K562 (cell line): ENCODE data around the gene NCOA3. TPM values are rescaled to one million over a fixed set of nuclear protein-coding genes. Genes with fewer than 3 reads are reported as not detected.

Experiments
- ATAC-seq: fragments of 200-7000 bp; cut with Tn5 transposase; 3 replicates; pipeline ENCODE4 v1.9.1; 2020; ENCODE audit warnings: moderate library complexity
- BruUV-seq: library from RNA; stranded (reverse); fragments of 400-500 nt; replicated peaks from 2 replicates; lab custom pipeline; 2021; lab: Mats Ljungman, UMichigan
- CTCF ChIA-PET: fragments of 300-600 bp; formaldehyde crosslinking; extraction: SDS; loops from one replicate; lab custom pipeline; 2021; ENCODE audit warnings: low intra/inter-chr PET ratio; lab: Yijun Ruan, JAX
- POLR2A ChIA-PET: fragments of 300-600, 350-650 bp; sonication (Branson Sonifier 250); formaldehyde crosslinking; extraction: SDS; loops from one replicate; lab custom pipeline; 2021; ENCODE audit warnings: antibody characterized with exemption, inconsistent platforms; lab: Yijun Ruan, JAX
- DNase-seq, 4 experiments: peaks; one replicate each; pipeline versions ENCODE4 v3.0.0 to v3.0.0-alpha.2; 2011 to 2018; ENCODE audit warnings: low spot score in 3 of 4, mixed read lengths in 3 of 4; ENCODE audit errors: extremely low read depth in 1 of 4
- FAIRE-seq: peaks from 2 replicates; lab custom pipeline; 2011; peaks lifted over from hg19 to GRCh38; lab: Jason Lieb, UNC
- H2AFZ ChIP-seq: 2 replicates; pipeline ENCODE4 v1.6.0; 2011; ENCODE audit warnings: low read depth, low read length, control low read depth, inconsistent platforms
- H3K27ac ChIP-seq: fragments of 200-600 bp; 3 replicates; pipeline ENCODE4 v1.8.0; 2011; ENCODE audit warnings: low read depth, mild to moderate bottlenecking, control low read depth, inconsistent platforms, low read length, moderate library complexity, mixed read lengths; ENCODE audit errors: extremely low read depth
- H3K27me3 ChIP-seq, 2 experiments: fragments of 300-600 bp in 1 of 2; 2 replicates in 1 of 2; 3 replicates in 1 of 2; pipeline versions ENCODE4 v1.6.0 to v1.8.0; 2011; ENCODE audit warnings: inconsistent platforms in 2 of 2, low read length in 2 of 2, mild to moderate bottlenecking in 1 of 2, mixed read lengths in 1 of 2, moderate library complexity in 1 of 2; ENCODE audit not compliant: control insufficient read depth in 2 of 2, insufficient read depth in 2 of 2
- H3K36me3 ChIP-seq: fragments of 300-600 bp; 3 replicates; pipeline ENCODE4 v1.8.0; 2011; ENCODE audit warnings: mild to moderate bottlenecking, low read length, inconsistent platforms; ENCODE audit not compliant: control insufficient read depth, insufficient read depth
- H3K4me1 ChIP-seq, 2 experiments: fragments of 200-600 bp in 1 of 2; replicated peaks in 1 of 2; 2 replicates in 1 of 2; 3 replicates in 1 of 2; pipeline versions ENCODE4 v1.5.1 to v1.8.0; 2011; ENCODE audit warnings: inconsistent platforms in 2 of 2, low read length in 2 of 2, mild to moderate bottlenecking in 1 of 2, mixed read lengths in 1 of 2, moderate library complexity in 1 of 2; ENCODE audit not compliant: control insufficient read depth in 2 of 2, insufficient read depth in 2 of 2
- H3K4me2 ChIP-seq: 2 replicates; pipeline ENCODE4 v1.6.1; 2011; ENCODE audit warnings: low read length, control low read depth, inconsistent platforms, mixed read lengths; ENCODE audit not compliant: insufficient read depth
- H3K4me3 ChIP-seq: fragments of 200-600 bp; sonication (generic), shearing (Covaris generic); 2 replicates; pipeline ENCODE4 v1.5.1; 2016; ENCODE audit warnings: control low read depth, inconsistent platforms
- H3K79me2 ChIP-seq: fragments of 200-600 bp; 3 replicates; pipeline ENCODE4 v1.8.0; 2011; ENCODE audit warnings: low read length, inconsistent platforms; ENCODE audit not compliant: control insufficient read depth, insufficient read depth
- H3K9ac ChIP-seq, 2 experiments: 2 replicates each; pipeline versions ENCODE4 v1.6.0 to v1.6.1; 2011; ENCODE audit warnings: low read depth in 2 of 2, low read length in 2 of 2, control low read depth in 1 of 2, inconsistent platforms in 1 of 2, mild to moderate bottlenecking in 1 of 2, mixed read lengths in 1 of 2; ENCODE audit not compliant: insufficient read depth in 1 of 2
- H3K9me1 ChIP-seq: one replicate; pipeline ENCODE4 v1.6.0; 2011; ENCODE audit warnings: inconsistent platforms, mild to moderate bottlenecking, low read length, moderate library complexity; ENCODE audit not compliant: control insufficient read depth, insufficient read depth
- H3K9me3 ChIP-seq: replicated peaks from 2 replicates; pipeline ENCODE4 v1.5.1; 2011; ENCODE audit warnings: low read depth, low read length, inconsistent platforms; ENCODE audit not compliant: control insufficient read depth, insufficient read depth
- H4K20me1 ChIP-seq: replicated peaks from 2 replicates; pipeline ENCODE4 v1.6.1; 2011; ENCODE audit warnings: low read length, inconsistent platforms, mixed read lengths; ENCODE audit not compliant: control insufficient read depth, insufficient read depth
- ILF3 ChIP-seq: fragments of 450-650 bp; IDR thresholded peaks from 2 replicates; pipeline ENCODE4 v1.6.1; 2018; ENCODE audit warnings: antibody characterized with exemption, mild to moderate bottlenecking, moderate library complexity, borderline replicate concordance
- KLF16 ChIP-seq: IDR thresholded peaks from 2 replicates; pipeline ENCODE4 v1.6.1; 2016; ENCODE audit warnings: antibody characterized with exemption
- WGBS: fragments of 100-300 bp; shearing (Covaris generic); methylation state at CpG from one replicate; pipeline ENCODE4 v1.1.6; 2016; ENCODE audit warnings: low coverage, mixed read lengths; ENCODE audit not compliant: insufficient coverage; ENCODE audit errors: missing lambda C conversion rate; 5-methylcytosine and 5-hydroxymethylcytosine counted together
- in situ Hi-C: fragments of 300-500 bp; cut with MboI; formaldehyde crosslinking; loops from 4 replicates; pipeline ENCODE4 v1.15.0; 2018; ENCODE audit warnings: inconsistent platforms, mixed read lengths
- intact Hi-C: fragments of 100-400 bp; cut with micrococcal nuclease; formaldehyde crosslinking; loops from 2 replicates; pipeline ENCODE4 v1.14.2; 2022
- polyA plus RNA-seq, 8 experiments: library from polyadenylated mRNA; depleted of rRNA in 4 of 8; stranded (reverse) in 5 of 8; unstranded in 3 of 8; fragments of >200 nt; fragmentation: Nextera tagmentation in 2 of 8; fragmentation: Illumina TruSeq in 1 of 8; extraction: Ambion mirVana in 2 of 8; extraction: Trizol in 1 of 8; gene quantifications; 2 replicates each; pipeline versions ENCODE4 v1.2.1 to v1.2.3, GENCODE V29; 2011 to 2014; ENCODE audit warnings: inconsistent platforms in 1 of 8, missing spikeins in 1 of 8
- total RNA-seq, 7 experiments: library from RNA; depleted of rRNA in 6 of 7; stranded (reverse); fragments of >200 nt in 6 of 7; fragmentation: Illumina TruSeq in 2 of 7; extraction: Trizol in 2 of 7; gene quantifications; 2 replicates each; pipeline versions ENCODE4 v1.2.1 to v1.2.3, GENCODE V29; 2011 to 2021; ENCODE audit warnings: low replicate concordance in 1 of 7
- TF ChIP-seq, protein P1 (sequence below): fragments of 450-650 bp; formaldehyde crosslinking; IDR thresholded peaks from 2 replicates; pipeline ENCODE4 v1.4.0; 2022; ENCODE audit warnings: mild to moderate bottlenecking, moderate library complexity
- TF ChIP-seq, protein P2 (sequence below), 3 experiments: fragments of 200-800 bp in 1 of 3; fragments of 250-450 bp in 1 of 3; fragments of 450-650 bp in 1 of 3; sonication (Bioruptor Pico) in 1 of 3; sonication (Bioruptor generic) in 1 of 3; formaldehyde crosslinking in 1 of 3; IDR thresholded peaks; 2 replicates each; pipeline versions ENCODE4 v1.6.1 to v1.8.0; 2016 to 2022; ENCODE audit warnings: mild to moderate bottlenecking in 2 of 3, missing genetic modification characterization in 2 of 3, missing compliant biosample characterization in 1 of 3, moderate library complexity in 1 of 3

NCOA3 gene
- total and polyA plus RNA-seq, 9 of the 15 experiments (the other 6 are each of a cell fraction or from before 2014, with no cell fraction given), result 3.2 to 24.3 (median 14.4) TPM

DNA sequence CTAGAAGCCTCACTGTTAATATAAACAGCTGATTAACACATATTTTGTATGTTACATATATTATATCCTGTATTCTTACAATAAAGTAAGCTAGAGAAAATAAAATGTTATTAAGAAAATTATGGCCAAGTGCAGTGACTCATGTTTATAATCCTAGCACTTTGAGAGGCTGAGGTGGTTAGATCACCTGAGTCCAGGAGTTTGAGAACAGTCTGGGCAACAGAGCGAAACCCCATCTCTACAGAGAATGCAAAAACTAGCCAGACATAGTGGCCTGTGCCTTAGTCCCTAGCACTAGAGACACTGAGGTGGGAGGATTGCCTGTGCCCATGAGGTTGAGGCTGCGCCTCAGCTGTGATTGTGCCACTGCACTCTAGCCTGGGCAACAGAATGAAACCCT is 81.9 kb downstream of the NCOA3 start:
- TF ChIP-seq, protein P1, sequence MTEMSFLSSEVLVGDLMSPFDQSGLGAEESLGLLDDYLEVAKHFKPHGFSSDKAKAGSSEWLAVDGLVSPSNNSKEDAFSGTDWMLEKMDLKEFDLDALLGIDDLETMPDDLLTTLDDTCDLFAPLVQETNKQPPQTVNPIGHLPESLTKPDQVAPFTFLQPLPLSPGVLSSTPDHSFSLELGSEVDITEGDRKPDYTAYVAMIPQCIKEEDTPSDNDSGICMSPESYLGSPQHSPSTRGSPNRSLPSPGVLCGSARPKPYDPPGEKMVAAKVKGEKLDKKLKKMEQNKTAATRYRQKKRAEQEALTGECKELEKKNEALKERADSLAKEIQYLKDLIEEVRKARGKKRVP (CRISPR knock-in tag), result no peak
- TF ChIP-seq, protein P2, sequence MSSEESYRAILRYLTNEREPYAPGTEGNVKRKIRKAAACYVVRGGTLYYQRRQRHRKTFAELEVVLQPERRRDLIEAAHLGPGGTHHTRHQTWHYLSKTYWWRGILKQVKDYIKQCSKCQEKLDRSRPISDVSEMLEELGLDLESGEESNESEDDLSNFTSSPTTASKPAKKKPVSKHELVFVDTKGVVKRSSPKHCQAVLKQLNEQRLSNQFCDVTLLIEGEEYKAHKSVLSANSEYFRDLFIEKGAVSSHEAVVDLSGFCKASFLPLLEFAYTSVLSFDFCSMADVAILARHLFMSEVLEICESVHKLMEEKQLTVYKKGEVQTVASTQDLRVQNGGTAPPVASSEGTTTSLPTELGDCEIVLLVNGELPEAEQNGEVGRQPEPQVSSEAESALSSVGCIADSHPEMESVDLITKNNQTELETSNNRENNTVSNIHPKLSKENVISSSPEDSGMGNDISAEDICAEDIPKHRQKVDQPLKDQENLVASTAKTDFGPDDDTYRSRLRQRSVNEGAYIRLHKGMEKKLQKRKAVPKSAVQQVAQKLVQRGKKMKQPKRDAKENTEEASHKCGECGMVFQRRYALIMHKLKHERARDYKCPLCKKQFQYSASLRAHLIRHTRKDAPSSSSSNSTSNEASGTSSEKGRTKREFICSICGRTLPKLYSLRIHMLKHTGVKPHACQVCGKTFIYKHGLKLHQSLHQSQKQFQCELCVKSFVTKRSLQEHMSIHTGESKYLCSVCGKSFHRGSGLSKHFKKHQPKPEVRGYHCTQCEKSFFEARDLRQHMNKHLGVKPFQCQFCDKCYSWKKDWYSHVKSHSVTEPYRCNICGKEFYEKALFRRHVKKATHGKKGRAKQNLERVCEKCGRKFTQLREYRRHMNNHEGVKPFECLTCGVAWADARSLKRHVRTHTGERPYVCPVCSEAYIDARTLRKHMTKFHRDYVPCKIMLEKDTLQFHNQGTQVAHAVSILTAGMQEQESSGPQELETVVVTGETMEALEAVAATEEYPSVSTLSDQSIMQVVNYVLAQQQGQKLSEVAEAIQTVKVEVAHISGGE (CRISPR knock-in tag; IDR thresholded peaks at IDR 0.05), result 0 out of 6 replicates have a peak, but pooled peaks of 1 of the 3 experiments have one; percentile 52
- no peak for TF ChIP-seq KLF16
- TF ChIP-seq ILF3, result no peak
- TF ChIP-seq, all 486 proteins: peak for 1
- no peaks in the 10 kb centered on the region for H3K9me1 ChIP-seq
- no peak overlapping the region for H3K4me2 ChIP-seq
- H3K79me2 ChIP-seq, result peaks cover 27% of the 10 kb centered on the region
- no peak overlapping the region for H2AFZ ChIP-seq
- no peak for FAIRE-seq
- ATAC-seq, result no peak; the same call in 2 of the 3 replicates
- no peak overlapping the region for H3K27ac ChIP-seq
- intact Hi-C loops, result no loop called here
- BruUV-seq, result TSS peak; percentile 15
- WGBS, result 95% methylated on average over 2 of the region's 2 CpGs
- ChIA-PET CTCF (no interaction called here), POLR2A (interaction anchor here (0.9 kb wide), 1 partner anchor 18 kb away, joined by 3 read pairs; no protein-coding TSS in a partner anchor)
- in situ Hi-C loops, result no loop called here
- H3K4me1 ChIP-seq, result no peaks in the 10 kb centered on the region
- H3K4me3 ChIP-seq, result no peak overlapping the region
- H3K27me3 ChIP-seq, result no peaks in the 10 kb centered on the region
- no peak for DNase-seq
- no peaks in the 10 kb centered on the region for H4K20me1 ChIP-seq
- no peak overlapping the region for H3K9ac ChIP-seq
- H3K9me3 ChIP-seq, result no peaks in the 10 kb centered on the region
- peaks cover 9% of the 10 kb centered on the region; the same call in 2 of the 3 replicates for H3K36me3 ChIP-seq
